WTC11 (cell line): ENCODE results near the gene OMA1. TPM values are rescaled to one million over a fixed set of nuclear protein-coding genes. Genes with fewer than 3 reads are reported as not detected.

Experiments used
- ATAC-seq: fragments of 200-7000 bp; cut with Tn5 transposase; 2 replicates; pipeline ENCODE4 v1.10.0; 2021; ENCODE audit warnings: mild to moderate bottlenecking, moderate library complexity
- CTCF ChIA-PET: fragments of 300-600 bp; sonication (Branson Sonifier 250); formaldehyde crosslinking; loops from one replicate; lab custom pipeline; 2021; ENCODE audit warnings: antibody characterized with exemption; lab: Charles Lee
- POLR2A ChIA-PET: fragments of 350-600 bp; sonication (Branson Sonifier 250); formaldehyde crosslinking; loops from one replicate; lab custom pipeline; 2021; ENCODE audit warnings: antibody characterized with exemption; lab: Charles Lee
- DNase-seq: peaks from one replicate; pipeline ENCODE4 v3.0.0; 2021; ENCODE audit warnings: low spot score
- H3K27ac Mint-ChIP-seq: 2 replicates; pipeline ENCODE4 v1.8.0; 2021; ENCODE audit warnings: mixed read lengths
- H3K27me3 Mint-ChIP-seq: 2 replicates; pipeline ENCODE4 v1.8.0; 2021; ENCODE audit warnings: low read depth, mild to moderate bottlenecking, moderate library complexity, mixed read lengths
- H3K36me3 Mint-ChIP-seq: 2 replicates; pipeline ENCODE4 v1.8.0; 2021; ENCODE audit warnings: mixed read lengths
- H3K4me1 Mint-ChIP-seq: 2 replicates; pipeline ENCODE4 v1.8.0; 2022; ENCODE audit warnings: mixed read lengths
- H3K4me3 Mint-ChIP-seq: 2 replicates; pipeline ENCODE4 v1.8.0; 2021; ENCODE audit warnings: mild to moderate bottlenecking, moderate library complexity, mixed read lengths
- H3K9me3 Mint-ChIP-seq: 2 replicates; pipeline ENCODE4 v1.8.0; 2021; ENCODE audit warnings: mixed read lengths
- AR ChIP-seq: fragments of 250-450 bp; sonication (Bioruptor Pico); IDR thresholded peaks from 2 replicates; pipeline ENCODE4 v1.9.0; 2021; ENCODE audit warnings: mild to moderate bottlenecking
- ATF1 ChIP-seq: sonication (generic); formaldehyde crosslinking; IDR thresholded peaks from 2 replicates; pipeline ENCODE4 v1.8.1; 2023; ENCODE audit warnings: mild to moderate bottlenecking, moderate library complexity, missing genetic modification reagents
- ATF2 ChIP-seq: sonication (generic); formaldehyde crosslinking; IDR thresholded peaks from 2 replicates; pipeline ENCODE4 v1.8.1; 2022; ENCODE audit warnings: low read depth, missing genetic modification reagents, borderline replicate concordance
- ESRRA ChIP-seq: sonication (generic); formaldehyde crosslinking; IDR thresholded peaks from 2 replicates; pipeline ENCODE4 v1.8.1; 2022; ENCODE audit warnings: mild to moderate bottlenecking, missing genetic modification reagents, borderline replicate concordance
- ETV6 ChIP-seq: sonication (generic); formaldehyde crosslinking; IDR thresholded peaks from 2 replicates; pipeline ENCODE4 v1.8.1; 2022; ENCODE audit warnings: mild to moderate bottlenecking, missing genetic modification reagents
- FOXP1 ChIP-seq: sonication (generic); formaldehyde crosslinking; IDR thresholded peaks from 2 replicates; pipeline ENCODE4 v1.8.0; 2022; ENCODE audit warnings: missing genetic modification reagents, mild to moderate bottlenecking, moderate library complexity, borderline replicate concordance
- GTF2I ChIP-seq: fragments of 250-450 bp; sonication (Bioruptor Pico); conservative IDR thresholded peaks from 2 replicates; pipeline ENCODE4 v1.4.0; 2021; ENCODE audit warnings: mild to moderate bottlenecking
- NR1H2 ChIP-seq: sonication (generic); formaldehyde crosslinking; IDR thresholded peaks from 2 replicates; pipeline ENCODE4 v1.9.0; 2021; ENCODE audit warnings: mild to moderate bottlenecking, moderate library complexity, missing genetic modification reagents
- PRDM15 ChIP-seq: sonication (generic); formaldehyde crosslinking; IDR thresholded peaks from 2 replicates; pipeline ENCODE4 v1.8.0; 2022; ENCODE audit warnings: missing genetic modification reagents
- RORB ChIP-seq: fragments of 250-450 bp; sonication (Bioruptor Pico); IDR thresholded peaks from 2 replicates; pipeline ENCODE4 v1.9.0; 2021; ENCODE audit warnings: mild to moderate bottlenecking
- ZBTB21 ChIP-seq: sonication (generic); formaldehyde crosslinking; IDR thresholded peaks from 2 replicates; pipeline ENCODE4 v1.8.1; 2023; ENCODE audit warnings: mild to moderate bottlenecking, missing genetic modification reagents, borderline replicate concordance
- ZNF121 ChIP-seq: sonication (generic); formaldehyde crosslinking; IDR thresholded peaks from 2 replicates; pipeline ENCODE4 v1.8.0; 2023; ENCODE audit warnings: missing genetic modification reagents
- ZNF232 ChIP-seq: sonication (generic); formaldehyde crosslinking; IDR thresholded peaks from 2 replicates; pipeline ENCODE4 v1.8.0; 2022; ENCODE audit warnings: mild to moderate bottlenecking, missing genetic modification reagents
- ZNF281 ChIP-seq: sonication (generic); formaldehyde crosslinking; IDR thresholded peaks from 2 replicates; pipeline ENCODE4 v1.8.0; 2023; ENCODE audit warnings: mild to moderate bottlenecking, missing genetic modification reagents
- ZNF317 ChIP-seq: sonication (generic); formaldehyde crosslinking; IDR thresholded peaks from 2 replicates; pipeline ENCODE4 v1.8.1; 2023; ENCODE audit warnings: low read depth, mild to moderate bottlenecking, moderate library complexity, missing genetic modification reagents, borderline replicate concordance
- total RNA-seq: library from RNA; stranded (reverse); gene quantifications from 3 replicates; pipeline ENCODE4 v1.2.3, GENCODE V29; 2021
- TF ChIP-seq, protein P1 (sequence below): sonication (generic); formaldehyde crosslinking; IDR thresholded peaks from 2 replicates; pipeline ENCODE4 v1.8.1; 2022; ENCODE audit warnings: missing genetic modification reagents, borderline replicate concordance
- TF ChIP-seq, protein P2 (sequence below): sonication (generic); formaldehyde crosslinking; IDR thresholded peaks from 2 replicates; pipeline ENCODE4 v1.8.0; 2022; ENCODE audit warnings: mild to moderate bottlenecking, missing genetic modification reagents
- TF ChIP-seq, protein P3 (sequence below): sonication (generic); formaldehyde crosslinking; IDR thresholded peaks from 2 replicates; pipeline ENCODE4 v1.8.1; 2023; ENCODE audit warnings: mild to moderate bottlenecking, missing genetic modification reagents
- TF ChIP-seq, protein P4 (sequence below): sonication (generic); formaldehyde crosslinking; conservative IDR thresholded peaks from 2 replicates; pipeline ENCODE4 v1.8.1; 2022; ENCODE audit warnings: mild to moderate bottlenecking, missing genetic modification reagents
- TF ChIP-seq, protein P5 (sequence below): sonication (generic); formaldehyde crosslinking; IDR thresholded peaks from 2 replicates; pipeline ENCODE4 v1.8.1; 2023; ENCODE audit warnings: mild to moderate bottlenecking, missing genetic modification reagents, moderate library complexity

Gene OMA1
- total RNA-seq, 1 experiment from 2014 or later: 10.5 TPM

GRCh38 chr1:58528518-58528917 is 18.0 kb downstream of the OMA1 start:
- no peak for DNase-seq
- CTCF ChIA-PET: no interaction called here
- Mint-ChIP-seq H3K4me1 (no peaks in the 10 kb centered on the region), H3K4me3 (no peak overlapping the region), H3K36me3 (no peaks in the 10 kb centered on the region), H3K27me3 (no peaks in the 10 kb centered on the region), H3K9me3 (no peaks in the 10 kb centered on the region), H3K27ac (no peak overlapping the region)
- POLR2A ChIA-PET: no interaction called here
- TF ChIP-seq, protein P1, sequence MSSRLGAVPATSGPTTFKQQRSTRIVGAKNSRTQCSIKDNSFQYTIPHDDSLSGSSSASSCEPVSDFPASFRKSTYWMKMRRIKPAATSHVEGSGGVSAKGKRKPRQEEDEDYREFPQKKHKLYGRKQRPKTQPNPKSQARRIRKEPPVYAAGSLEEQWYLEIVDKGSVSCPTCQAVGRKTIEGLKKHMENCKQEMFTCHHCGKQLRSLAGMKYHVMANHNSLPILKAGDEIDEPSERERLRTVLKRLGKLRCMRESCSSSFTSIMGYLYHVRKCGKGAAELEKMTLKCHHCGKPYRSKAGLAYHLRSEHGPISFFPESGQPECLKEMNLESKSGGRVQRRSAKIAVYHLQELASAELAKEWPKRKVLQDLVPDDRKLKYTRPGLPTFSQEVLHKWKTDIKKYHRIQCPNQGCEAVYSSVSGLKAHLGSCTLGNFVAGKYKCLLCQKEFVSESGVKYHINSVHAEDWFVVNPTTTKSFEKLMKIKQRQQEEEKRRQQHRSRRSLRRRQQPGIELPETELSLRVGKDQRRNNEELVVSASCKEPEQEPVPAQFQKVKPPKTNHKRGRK (CRISPR knock-in tag): no peak
- TF ChIP-seq, protein P2, sequence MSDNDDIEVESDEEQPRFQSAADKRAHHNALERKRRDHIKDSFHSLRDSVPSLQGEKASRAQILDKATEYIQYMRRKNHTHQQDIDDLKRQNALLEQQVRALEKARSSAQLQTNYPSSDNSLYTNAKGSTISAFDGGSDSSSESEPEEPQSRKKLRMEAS (CRISPR knock-in tag): no peak
- no peak for TF ChIP-seq ZBTB21
- TF ChIP-seq FOXP1 (CRISPR knock-in tag): no peak
- TF ChIP-seq ATF2 (CRISPR knock-in tag): no peak
- TF ChIP-seq, protein P3, sequence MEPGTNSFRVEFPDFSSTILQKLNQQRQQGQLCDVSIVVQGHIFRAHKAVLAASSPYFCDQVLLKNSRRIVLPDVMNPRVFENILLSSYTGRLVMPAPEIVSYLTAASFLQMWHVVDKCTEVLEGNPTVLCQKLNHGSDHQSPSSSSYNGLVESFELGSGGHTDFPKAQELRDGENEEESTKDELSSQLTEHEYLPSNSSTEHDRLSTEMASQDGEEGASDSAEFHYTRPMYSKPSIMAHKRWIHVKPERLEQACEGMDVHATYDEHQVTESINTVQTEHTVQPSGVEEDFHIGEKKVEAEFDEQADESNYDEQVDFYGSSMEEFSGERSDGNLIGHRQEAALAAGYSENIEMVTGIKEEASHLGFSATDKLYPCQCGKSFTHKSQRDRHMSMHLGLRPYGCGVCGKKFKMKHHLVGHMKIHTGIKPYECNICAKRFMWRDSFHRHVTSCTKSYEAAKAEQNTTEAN (CRISPR knock-in tag): no peak
- no peak for TF ChIP-seq NR1H2
- no peak for TF ChIP-seq ZNF281 (CRISPR knock-in tag)
- TF ChIP-seq RORB (CRISPR knock-in tag): no peak
- TF ChIP-seq ZNF317: no peak
- no peak for TF ChIP-seq ZNF121 (CRISPR knock-in tag)
- TF ChIP-seq, protein P4, sequence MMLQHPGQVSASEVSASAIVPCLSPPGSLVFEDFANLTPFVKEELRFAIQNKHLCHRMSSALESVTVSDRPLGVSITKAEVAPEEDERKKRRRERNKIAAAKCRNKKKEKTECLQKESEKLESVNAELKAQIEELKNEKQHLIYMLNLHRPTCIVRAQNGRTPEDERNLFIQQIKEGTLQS (CRISPR knock-in tag): no peak
- no peak for TF ChIP-seq ESRRA (CRISPR knock-in tag)
- no peak for TF ChIP-seq ZNF232 (CRISPR knock-in tag)
- no peak for TF ChIP-seq PRDM15
- no peak for TF ChIP-seq ATF1 (CRISPR knock-in tag)
- no peak for TF ChIP-seq AR (CRISPR knock-in tag)
- no peak for TF ChIP-seq GTF2I (CRISPR knock-in tag)
- TF ChIP-seq, protein P5, sequence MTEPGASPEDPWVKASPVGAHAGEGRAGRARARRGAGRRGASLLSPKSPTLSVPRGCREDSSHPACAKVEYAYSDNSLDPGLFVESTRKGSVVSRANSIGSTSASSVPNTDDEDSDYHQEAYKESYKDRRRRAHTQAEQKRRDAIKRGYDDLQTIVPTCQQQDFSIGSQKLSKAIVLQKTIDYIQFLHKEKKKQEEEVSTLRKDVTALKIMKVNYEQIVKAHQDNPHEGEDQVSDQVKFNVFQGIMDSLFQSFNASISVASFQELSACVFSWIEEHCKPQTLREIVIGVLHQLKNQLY (CRISPR knock-in tag): no peak
- no peak for TF ChIP-seq ETV6 (CRISPR knock-in tag)
- ATAC-seq: no peak
